ENCODE results near the gene NOM1.

DNA sequence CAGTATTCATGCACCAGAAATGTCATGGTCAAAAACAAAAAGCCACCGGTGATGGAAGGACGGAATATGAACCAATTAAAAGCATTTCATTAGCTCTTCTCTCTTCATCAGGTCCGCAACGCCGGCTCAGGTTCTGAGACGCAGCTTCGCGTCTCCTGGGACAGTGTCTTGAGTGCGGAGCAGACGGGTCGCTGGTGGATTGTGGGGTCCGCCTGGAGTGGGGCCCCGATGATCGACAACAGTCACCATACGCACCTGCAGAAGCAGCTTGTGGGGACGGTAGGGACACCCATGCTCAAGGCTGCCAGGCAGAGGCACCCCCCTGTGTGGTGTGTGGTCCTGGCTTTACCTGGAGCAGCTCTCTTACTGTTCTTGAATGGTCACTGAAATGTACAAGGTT is 13.4 kb downstream of the NOM1 start:
- TF ChIP-seq POLR2A (IDR thresholded peaks at IDR 0.05) = no peak
- TF ChIP-seq, protein P1, sequence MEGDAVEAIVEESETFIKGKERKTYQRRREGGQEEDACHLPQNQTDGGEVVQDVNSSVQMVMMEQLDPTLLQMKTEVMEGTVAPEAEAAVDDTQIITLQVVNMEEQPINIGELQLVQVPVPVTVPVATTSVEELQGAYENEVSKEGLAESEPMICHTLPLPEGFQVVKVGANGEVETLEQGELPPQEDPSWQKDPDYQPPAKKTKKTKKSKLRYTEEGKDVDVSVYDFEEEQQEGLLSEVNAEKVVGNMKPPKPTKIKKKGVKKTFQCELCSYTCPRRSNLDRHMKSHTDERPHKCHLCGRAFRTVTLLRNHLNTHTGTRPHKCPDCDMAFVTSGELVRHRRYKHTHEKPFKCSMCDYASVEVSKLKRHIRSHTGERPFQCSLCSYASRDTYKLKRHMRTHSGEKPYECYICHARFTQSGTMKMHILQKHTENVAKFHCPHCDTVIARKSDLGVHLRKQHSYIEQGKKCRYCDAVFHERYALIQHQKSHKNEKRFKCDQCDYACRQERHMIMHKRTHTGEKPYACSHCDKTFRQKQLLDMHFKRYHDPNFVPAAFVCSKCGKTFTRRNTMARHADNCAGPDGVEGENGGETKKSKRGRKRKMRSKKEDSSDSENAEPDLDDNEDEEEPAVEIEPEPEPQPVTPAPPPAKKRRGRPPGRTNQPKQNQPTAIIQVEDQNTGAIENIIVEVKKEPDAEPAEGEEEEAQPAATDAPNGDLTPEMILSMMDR (IDR thresholded peaks at IDR 0.05) = no peak

All from uterus (tissue), 2 donors.